ENCODE data around the gene SLC22A4. TPM values are rescaled to one million over a fixed set of nuclear protein-coding genes. Genes with fewer than 3 reads are reported as not detected.

SLC22A4 gene
- total RNA-seq, 1 experiment from 2014 or later, result 1.5 TPM

GRCh38 chr5:132383261-132383660 is 89.1 kb downstream of the SLC22A4 start:
- Histone ChIP-seq H3K27me3 (ENCODE audit: control insufficient read depth, insufficient read depth, low read length) (no peaks in the 10 kb centered on the region), H3K36me3 (ENCODE audit: control insufficient read depth, insufficient read depth, low read length) (no peaks in the 10 kb centered on the region), H3K4me1 (ENCODE audit: control insufficient read depth, insufficient read depth, low read length) (peaks cover 18% of the 10 kb centered on the region), H3K9me3 (ENCODE audit: control insufficient read depth, insufficient read depth, low read depth, low read length) (no peaks in the 10 kb centered on the region), H3K4me3 (ENCODE audit: low read depth in 2 of 2, low read length in 2 of 2) (no peak overlapping the region), H3K27ac (ENCODE audit: low read length) (no peak overlapping the region)
- BruUV-seq (replicated peaks), result no TSS peak
- ATAC-seq (no peak), DNase-seq (ENCODE audit: low read depth, low spot score) (no peak)
- TF ChIP-seq SIN3A (IDR thresholded peaks at IDR 0.05; ENCODE audit: borderline replicate concordance, insufficient read depth, low read depth, low read length) (no peak), POLR2AphosphoS5 (IDR thresholded peaks at IDR 0.05; ENCODE audit: low read depth, low read length) (no peak), REST (IDR thresholded peaks at IDR 0.05; ENCODE audit: insufficient read depth in 1 of 2, low read depth in 2 of 2, low read length in 1 of 2) (no peak), CTCF (IDR thresholded peaks at IDR 0.05) (no peak), TCF7L2 (IDR thresholded peaks at IDR 0.05; ENCODE audit: low read depth, low read length) (no peak)
- in situ Hi-C loops (cut with HindIII; ENCODE audit: low pct_unique_long_range_greater_than_20kb, low sequenced_read_pairs), result loop anchor here (25.0 kb wide), 1 partner anchor 104 kb away; the partner anchor contains the start of gene IRF1
- ChIA-PET CTCF (interaction anchor here (0.9 kb wide), 1 partner anchor 437 kb away, joined by 3 read pairs; no protein-coding TSS in a partner anchor), POLR2A (no interaction called here)
- intact Hi-C loops (cut with micrococcal nuclease; ENCODE audit: unreplicated experiment), result loop anchor here (10.0 kb wide), 1 partner anchor 442 kb away; no protein-coding TSS in a partner anchor

- CTCF ChIA-PET, result no interaction called here
- Histone ChIP-seq H3K4me1 (ENCODE audit: control insufficient read depth, insufficient read depth, low read length) (peaks cover 26% of the 10 kb centered on the region), H3K4me3 (ENCODE audit: low read depth in 2 of 2, low read length in 2 of 2) (no peak overlapping the region), H3K27me3 (ENCODE audit: control insufficient read depth, insufficient read depth, low read length) (no peaks in the 10 kb centered on the region), H3K9me3 (ENCODE audit: control insufficient read depth, insufficient read depth, low read depth, low read length) (no peaks in the 10 kb centered on the region), H3K36me3 (ENCODE audit: control insufficient read depth, insufficient read depth, low read length) (no peaks in the 10 kb centered on the region), H3K27ac (ENCODE audit: low read length) (no peak overlapping the region)
- DNase-seq (ENCODE audit: low read depth, low spot score) (no peak), ATAC-seq (no peak)
- no TSS peak for BruUV-seq (replicated peaks)
- intact Hi-C loops (cut with micrococcal nuclease; ENCODE audit: unreplicated experiment) (loop anchor here (10.0 kb wide), 1 partner anchor 441 kb away; no protein-coding TSS in a partner anchor), in situ Hi-C loops (cut with HindIII; ENCODE audit: low pct_unique_long_range_greater_than_20kb, low sequenced_read_pairs) (loop anchor here (25.0 kb wide), 1 partner anchor 103 kb away; the partner anchor contains the start of gene IRF1)
- TF ChIP-seq REST (IDR thresholded peaks at IDR 0.05; ENCODE audit: insufficient read depth in 1 of 2, low read depth in 2 of 2, low read length in 1 of 2) (no peak), SIN3A (IDR thresholded peaks at IDR 0.05; ENCODE audit: borderline replicate concordance, insufficient read depth, low read depth, low read length) (no peak), CTCF (IDR thresholded peaks at IDR 0.05) (no peak), TCF7L2 (IDR thresholded peaks at IDR 0.05; ENCODE audit: low read depth, low read length) (no peak), POLR2AphosphoS5 (IDR thresholded peaks at IDR 0.05; ENCODE audit: low read depth, low read length) (no peak)
- POLR2A ChIA-PET, result no interaction called here
Observed at GRCh38 chr5:132383984-132384383, 89.8 kb downstream of the SLC22A4 start.

Measured in Panc1 (cell line).